ENCODE data around the gene VPS8.

- TF ChIP-seq SIN3A (IDR thresholded peaks at IDR 0.05; ENCODE audit: low read depth) (no peak), POLR2A (IDR thresholded peaks at IDR 0.05; ENCODE audit: borderline replicate concordance, extremely low read depth, insufficient read depth, insufficient read length) (no peak), RAD21 (IDR thresholded peaks at IDR 0.05; ENCODE audit: low read depth) (no peak), CTCF (IDR thresholded peaks at IDR 0.05 in 2 of 3, conservative IDR thresholded peaks at IDR 0.05 in 1 of 3; ENCODE audit: borderline replicate concordance in 1 of 3, insufficient read depth in 1 of 3, low read depth in 2 of 3, low read length in 2 of 3) (no peak), EZH2phosphoT487 (IDR thresholded peaks at IDR 0.05; ENCODE audit: borderline replicate concordance) (no peak), REST (IDR thresholded peaks at IDR 0.05; ENCODE audit: low read depth) (no peak), MAX (IDR thresholded peaks at IDR 0.05) (no peak), CBX3 (IDR thresholded peaks at IDR 0.05; ENCODE audit: low read depth) (no peak), CEBPB (IDR thresholded peaks at IDR 0.05; ENCODE audit: low read depth) (no peak), EZH2 (IDR thresholded peaks at IDR 0.05) (no peak), JUND (IDR thresholded peaks at IDR 0.05) (no peak)
Observed at GRCh38 chr3:184812662-184813042, 686 bp downstream of the VPS8 start.

All from HCT116 (cell line).